Stomach (tissue), 4 donors: Measurements from ENCODE around the gene TMEM222.

Experiments used
- EP300 ChIP-seq: sonication (generic); formaldehyde crosslinking; IDR thresholded peaks from one replicate; pipeline ENCODE4 v1.6.1; 2017; ENCODE audit warnings: antibody characterized with exemption
- POLR2A ChIP-seq, 4 donors: fragments of 450-650 bp; IDR thresholded peaks; one replicate each; pipeline ENCODE4 v1.6.1; 2016; ENCODE audit warnings: antibody characterized with exemption in 4 of 4, control low read depth in 2 of 4, mild to moderate bottlenecking in 1 of 4, moderate library complexity in 1 of 4
- POLR2AphosphoS5 ChIP-seq, 3 donors: sonication (generic); formaldehyde crosslinking; IDR thresholded peaks; one replicate each; pipeline ENCODE4 v1.6.1; 2016; ENCODE audit warnings: antibody characterized with exemption in 3 of 3
- TF ChIP-seq, protein P1 (sequence below), 7 experiments: fragments of 450-650 bp in 4 of 7; fragments of 200-600 bp in 3 of 7; sonication (generic) in 3 of 7; IDR thresholded peaks; one replicate each; pipeline ENCODE4 v1.5.1; 2016 to 2019; ENCODE audit warnings: antibody characterized with exemption in 7 of 7, control low read depth in 2 of 7, mild to moderate bottlenecking in 1 of 7

DNA sequence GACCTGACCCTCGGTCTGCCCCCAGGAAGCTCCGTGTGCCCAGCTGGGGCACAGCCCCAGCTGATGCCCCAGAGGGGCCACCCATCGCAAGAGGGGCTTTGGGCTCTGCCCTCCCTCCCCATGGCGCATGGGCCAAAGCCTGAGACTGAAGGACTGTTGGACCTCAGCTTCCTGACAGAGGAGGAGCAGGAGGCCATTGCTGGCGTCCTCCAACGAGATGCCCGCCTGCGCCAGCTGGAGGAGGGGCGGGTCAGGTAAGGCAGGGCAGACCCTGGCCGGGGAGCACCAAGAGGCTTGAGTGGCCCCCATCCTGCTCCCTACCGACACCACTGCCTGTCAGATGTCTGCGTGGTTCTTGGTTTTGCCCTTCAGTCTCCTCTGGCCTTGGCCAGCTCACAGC is 23.3 kb downstream of the TMEM222 start:
- no peak for TF ChIP-seq POLR2AphosphoS5 (IDR thresholded peaks at IDR 0.05)
- TF ChIP-seq, protein P1, sequence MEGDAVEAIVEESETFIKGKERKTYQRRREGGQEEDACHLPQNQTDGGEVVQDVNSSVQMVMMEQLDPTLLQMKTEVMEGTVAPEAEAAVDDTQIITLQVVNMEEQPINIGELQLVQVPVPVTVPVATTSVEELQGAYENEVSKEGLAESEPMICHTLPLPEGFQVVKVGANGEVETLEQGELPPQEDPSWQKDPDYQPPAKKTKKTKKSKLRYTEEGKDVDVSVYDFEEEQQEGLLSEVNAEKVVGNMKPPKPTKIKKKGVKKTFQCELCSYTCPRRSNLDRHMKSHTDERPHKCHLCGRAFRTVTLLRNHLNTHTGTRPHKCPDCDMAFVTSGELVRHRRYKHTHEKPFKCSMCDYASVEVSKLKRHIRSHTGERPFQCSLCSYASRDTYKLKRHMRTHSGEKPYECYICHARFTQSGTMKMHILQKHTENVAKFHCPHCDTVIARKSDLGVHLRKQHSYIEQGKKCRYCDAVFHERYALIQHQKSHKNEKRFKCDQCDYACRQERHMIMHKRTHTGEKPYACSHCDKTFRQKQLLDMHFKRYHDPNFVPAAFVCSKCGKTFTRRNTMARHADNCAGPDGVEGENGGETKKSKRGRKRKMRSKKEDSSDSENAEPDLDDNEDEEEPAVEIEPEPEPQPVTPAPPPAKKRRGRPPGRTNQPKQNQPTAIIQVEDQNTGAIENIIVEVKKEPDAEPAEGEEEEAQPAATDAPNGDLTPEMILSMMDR (IDR thresholded peaks at IDR 0.05), result no peak
- no peak for TF ChIP-seq POLR2A (IDR thresholded peaks at IDR 0.05)
- TF ChIP-seq EP300, result no peak
